GM10266 (cell line): Measurements from ENCODE around the gene ATXN7L2.

Experiments used
- DNase-seq: peaks from one replicate; pipeline ENCODE4 v3.0.0; 2012; ENCODE audit errors: extremely low spot score
- CTCF ChIP-seq: IDR thresholded peaks from 2 replicates; pipeline ENCODE4 v1.5.1; 2012; ENCODE audit warnings: mild to moderate bottlenecking, low read depth; ENCODE audit not compliant: control insufficient read depth, insufficient read depth; ENCODE audit errors: missing control alignments

Gene ATXN7L2

GRCh38 chr1:109485001-109485400 lies 1.3 kb downstream of the ATXN7L2 start:
- DNase-seq, result no peak
- no peak for TF ChIP-seq CTCF

GRCh38 chr1:109487261-109487660 lies 3.6 kb downstream of the ATXN7L2 start:
- TF ChIP-seq CTCF, result no peak
- no peak for DNase-seq

GRCh38 chr1:109488201-109488600 lies 4.5 kb downstream of the ATXN7L2 start:
- no peak for DNase-seq
- no peak for TF ChIP-seq CTCF

GRCh38 chr1:109488696-109489095 lies 5.0 kb downstream of the ATXN7L2 start:
- DNase-seq, result no peak
- no peak for TF ChIP-seq CTCF

- DNase-seq, result peak; percentile 76
- peak; percentile 87 for TF ChIP-seq CTCF
Measured at GRCh38 chr1:109490029-109490933, 6.6 kb downstream of the ATXN7L2 start.

- TF ChIP-seq CTCF, result no peak
- no peak for DNase-seq
Measured at GRCh38 chr1:109490934-109491302, 7.2 kb downstream of the ATXN7L2 start.

- no peak for DNase-seq
- TF ChIP-seq CTCF, result no peak
Measured at GRCh38 chr1:109491372-109491771, 7.7 kb downstream of the ATXN7L2 start.
